Activated CD8-positive, alpha-beta T cell treated with anti-CD3 and anti-CD28 coated beads for 36 hours (primary cell): Measurements from ENCODE around the gene APRT. TPM values are rescaled to one million over a fixed set of nuclear protein-coding genes. Genes with fewer than 3 reads are reported as not detected.

Experiments used
- ATAC-seq: fragments of 200-7000 bp; cut with Tn5 transposase; one replicate; pipeline ENCODE4 v1.10.0; 2021; ENCODE audit warnings: mild to moderate bottlenecking, moderate library complexity
- CTCF ChIA-PET: fragments of 350-600 bp; sonication (Branson Sonifier 250); formaldehyde crosslinking; loops from one replicate; lab custom pipeline; 2021; ENCODE audit warnings: antibody characterized with exemption; lab: Charles Lee
- POLR2A ChIA-PET: fragments of 350-600 bp; sonication (Branson Sonifier 250); formaldehyde crosslinking; loops from one replicate; lab custom pipeline; 2021; ENCODE audit warnings: antibody characterized with exemption; lab: Charles Lee
- DNase-seq: peaks from one replicate; pipeline ENCODE4 v3.0.0-alpha.2; 2020
- H3K27ac Mint-ChIP-seq: one replicate; pipeline ENCODE4 v1.8.0; 2021; ENCODE audit warnings: mild to moderate bottlenecking, mixed read lengths
- H3K27me3 Mint-ChIP-seq: one replicate; pipeline ENCODE4 v1.8.0; 2021; ENCODE audit warnings: mixed read lengths
- H3K36me3 Mint-ChIP-seq: one replicate; pipeline ENCODE4 v1.8.0; 2021; ENCODE audit warnings: low read depth, mixed read lengths
- H3K4me1 Mint-ChIP-seq: one replicate; pipeline ENCODE4 v1.8.0; 2021; ENCODE audit warnings: low read depth, mixed read lengths
- H3K4me3 Mint-ChIP-seq: one replicate; pipeline ENCODE4 v1.8.0; 2021; ENCODE audit warnings: mild to moderate bottlenecking, moderate library complexity, mixed read lengths
- H3K9me3 Mint-ChIP-seq: one replicate; pipeline ENCODE4 v1.8.0; 2021; ENCODE audit warnings: mixed read lengths
- CTCF ChIP-seq: fragments of 200-600 bp; IDR thresholded peaks from one replicate; pipeline ENCODE4 v1.8.0; 2022; ENCODE audit warnings: antibody characterized with exemption, mild to moderate bottlenecking
- intact Hi-C: fragments of 100-400 bp; cut with micrococcal nuclease; formaldehyde crosslinking; loops from one replicate; pipeline ENCODE4 v1.10.0; 2022
- total RNA-seq, 2 experiments: library from RNA; stranded (reverse); gene quantifications; one replicate each; pipeline ENCODE4 v1.2.3, GENCODE V29; 2021

The APRT gene
- total RNA-seq, 2 experiments from 2014 or later: 236 to 240 TPM

- intact Hi-C loops: no loop called here
- H3K27me3 Mint-ChIP-seq: no peaks in the 10 kb centered on the region
- TF ChIP-seq CTCF: no peak
- ChIA-PET POLR2A (no interaction called here), CTCF (interaction anchor here (1.2 kb wide), 1 partner anchor 35 kb away, joined by 3 read pairs; no protein-coding TSS in a partner anchor)
- H3K4me1 Mint-ChIP-seq: peaks cover 33% of the 10 kb centered on the region
- no peak for DNase-seq
- H3K4me3 Mint-ChIP-seq: no peak overlapping the region
- no peak for ATAC-seq
- no peaks in the 10 kb centered on the region for H3K36me3 Mint-ChIP-seq
- H3K27ac Mint-ChIP-seq: no peak overlapping the region
- H3K9me3 Mint-ChIP-seq: no peaks in the 10 kb centered on the region
Observed at GRCh38 chr16:88777471-88778270, 34.1 kb downstream of the APRT start.

GRCh38 chr16:88775825-88776224 is 35.9 kb downstream of the APRT start:
- no peaks in the 10 kb centered on the region for H3K9me3 Mint-ChIP-seq
- ATAC-seq: no peak
- POLR2A ChIA-PET: no interaction called here
- no peak overlapping the region for H3K4me3 Mint-ChIP-seq
- no peak for TF ChIP-seq CTCF
- H3K27ac Mint-ChIP-seq: no peak overlapping the region
- CTCF ChIA-PET: interaction anchor here (0.6 kb wide), 1 partner anchor 8 kb away, joined by 3 read pairs; no protein-coding TSS in a partner anchor
- DNase-seq: no peak
- peaks cover 18% of the 10 kb centered on the region for H3K4me1 Mint-ChIP-seq
- no peaks in the 10 kb centered on the region for H3K27me3 Mint-ChIP-seq
- intact Hi-C loops: no loop called here
- no peaks in the 10 kb centered on the region for H3K36me3 Mint-ChIP-seq

- ChIA-PET POLR2A (no interaction called here), CTCF (interaction anchor here (1.2 to 1.5 kb wide), 3 partner anchors 8 to 37 kb away, joined by 3 to 4 read pairs (median 3); no protein-coding TSS in a partner anchor)
Observed at GRCh38 chr16:88774544-88775393, 37.0 kb downstream of the APRT start.

GRCh38 chr16:88773812-88774291 is 37.9 kb downstream of the APRT start:
- ChIA-PET CTCF (interaction anchor here (1.2 to 1.5 kb wide), 3 partner anchors 8 to 36 kb away, joined by 3 to 4 read pairs (median 3); no protein-coding TSS in a partner anchor), POLR2A (interaction anchor here (2.0 kb wide), 1 partner anchor 7 kb away, joined by 6 read pairs; no protein-coding TSS in a partner anchor)
- Mint-ChIP-seq H3K4me1 (peaks cover 21% of the 10 kb centered on the region), H3K4me3 (no peak overlapping the region), H3K9me3 (no peaks in the 10 kb centered on the region), H3K27me3 (no peaks in the 10 kb centered on the region), H3K27ac (no peak overlapping the region), H3K36me3 (no peaks in the 10 kb centered on the region)
- TF ChIP-seq CTCF: no peak
- DNase-seq: no peak
- intact Hi-C loops: no loop called here
- ATAC-seq: no peak

More at GRCh38 chr16:88774544-88775393, 37.0 kb downstream of the APRT start:
- Mint-ChIP-seq H3K27ac (no peak overlapping the region), H3K4me3 (no peak overlapping the region), H3K9me3 (no peaks in the 10 kb centered on the region), H3K36me3 (no peaks in the 10 kb centered on the region), H3K4me1 (peaks cover 16% of the 10 kb centered on the region), H3K27me3 (no peaks in the 10 kb centered on the region)
- intact Hi-C loops: no loop called here
- TF ChIP-seq CTCF: no peak
- ATAC-seq (no peak), DNase-seq (no peak)
